GM18861 (cell line): ENCODE data around the gene DHX15.

Experiments
- ATAC-seq: cut with Tn5 transposase; IDR thresholded peaks from one replicate; pipeline ENCODE4 v1.9.1; 2021; ENCODE audit not compliant: unreplicated experiment

The DHX15 gene

DNA sequence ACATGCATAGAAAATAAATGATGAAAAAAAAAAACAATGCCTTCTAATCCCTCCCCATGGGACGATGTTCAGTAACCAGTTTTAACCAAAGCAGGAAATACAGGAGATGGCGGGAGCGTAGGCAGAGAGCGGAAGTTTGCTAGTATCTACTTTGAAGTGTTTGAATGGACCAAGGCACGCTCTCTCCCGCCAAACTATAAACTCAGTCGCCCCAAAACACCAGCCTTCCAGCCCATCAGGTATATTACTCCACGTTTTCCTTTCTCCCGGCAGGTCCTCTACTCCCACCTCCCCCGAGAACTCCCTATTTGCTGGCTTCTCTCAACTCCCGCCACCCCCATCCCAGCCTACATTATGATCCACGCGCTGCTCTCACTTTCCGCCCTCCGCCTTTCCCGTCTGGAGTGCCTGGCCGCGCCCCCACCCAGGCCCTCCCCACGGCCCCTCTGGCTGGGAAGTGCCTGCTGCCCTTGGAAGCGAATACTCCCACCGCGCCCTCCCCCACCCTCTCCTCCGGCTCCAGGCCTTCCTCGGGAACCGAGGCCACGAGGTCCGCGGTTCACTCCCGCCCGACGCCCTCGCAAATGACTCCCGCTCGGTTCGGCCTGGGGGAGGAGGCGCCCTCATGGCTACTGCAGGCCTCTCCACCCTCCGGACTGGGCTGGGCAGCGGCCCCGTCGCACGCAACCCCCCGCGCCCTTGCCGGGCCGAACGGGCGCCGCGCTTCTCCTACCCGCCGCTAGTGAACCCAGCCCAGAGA is 723 bp downstream of the DHX15 start:
- ATAC-seq: no peak

- no peak for ATAC-seq
These were observed 2.0 kb downstream of the DHX15 start for GRCh38 chr4:24582235-24582832.

DNA sequence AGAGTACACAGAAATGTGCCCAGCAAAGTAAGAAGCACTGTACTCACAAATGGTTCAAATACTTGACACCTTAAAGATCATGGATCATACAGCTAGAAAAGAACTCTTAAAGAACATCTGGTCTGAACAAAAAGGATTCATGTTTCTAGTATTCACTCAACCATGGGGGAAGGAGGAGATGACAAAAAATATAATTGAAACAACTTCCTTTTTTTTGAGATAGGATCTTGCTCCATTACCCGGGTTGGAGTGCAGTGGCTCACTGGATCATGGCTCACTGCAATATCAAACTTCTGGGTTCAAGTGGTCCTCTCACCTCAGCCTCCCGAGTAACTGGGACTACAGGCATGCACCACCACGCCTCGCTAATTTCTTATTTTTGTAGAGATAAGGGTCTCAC is 6.0 kb downstream of the DHX15 start:
- ATAC-seq: no peak

GRCh38 chr4:24576276-24576675 is 8.1 kb downstream of the DHX15 start:
- no peak for ATAC-seq

DNA sequence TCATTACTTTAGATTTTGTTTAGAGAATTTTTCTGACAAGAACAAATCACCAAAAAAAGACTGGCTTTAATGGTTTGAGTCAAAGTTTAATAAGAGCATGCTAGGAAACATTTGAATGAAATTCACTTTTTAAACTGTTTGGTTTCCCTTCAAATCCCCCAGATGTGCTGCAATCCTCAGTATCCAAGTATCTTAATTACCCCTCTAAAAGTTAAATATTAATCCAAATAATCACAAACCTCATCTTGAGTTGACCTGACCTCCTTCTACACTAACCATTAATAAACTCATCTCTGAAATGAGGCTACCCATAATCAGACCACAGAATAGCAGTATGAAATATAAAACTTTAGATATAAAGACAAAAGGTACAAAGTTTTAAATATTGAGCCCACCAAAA is 10.1 kb downstream of the DHX15 start:
- no peak for ATAC-seq

GRCh38 chr4:24573582-24573981 is 10.8 kb downstream of the DHX15 start:
- ATAC-seq: no peak

DNA sequence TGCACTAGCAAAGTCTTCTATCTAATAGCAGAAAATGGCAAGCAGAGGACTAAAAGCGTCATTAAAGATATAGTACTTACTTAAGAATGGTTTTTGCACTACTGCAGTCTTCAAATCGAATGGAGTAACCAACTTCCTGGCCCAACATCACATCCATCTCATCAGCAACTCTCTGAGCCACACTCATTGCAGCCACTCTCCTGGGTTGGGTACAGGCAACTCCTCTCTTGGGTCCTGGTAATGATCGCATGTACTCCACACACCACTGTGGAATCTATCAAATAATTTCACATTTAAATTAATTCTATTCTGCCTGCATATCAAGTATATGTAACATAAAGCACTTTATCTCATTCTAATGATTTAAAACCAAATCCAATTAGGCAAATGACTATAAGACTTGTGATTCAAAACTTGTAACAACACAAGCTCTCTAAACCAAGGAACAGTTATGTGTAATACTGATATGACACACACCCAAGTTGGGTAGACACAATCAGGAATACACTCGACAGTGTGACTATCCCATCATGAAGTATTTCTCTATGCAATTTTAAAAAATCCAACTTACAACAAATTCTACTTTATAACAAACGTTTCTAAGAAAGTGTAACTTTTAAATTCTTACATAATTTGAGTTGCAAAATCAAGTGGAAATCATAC is 13.6 kb downstream of the DHX15 start:
- no peak for ATAC-seq

- no peak for ATAC-seq
These were observed 14.2 kb downstream of the DHX15 start for GRCh38 chr4:24570172-24570571.

- ATAC-seq: no peak
These were observed 14.7 kb downstream of the DHX15 start for GRCh38 chr4:24569662-24570061.

- ATAC-seq: no peak
These were observed 15.9 kb downstream of the DHX15 start for GRCh38 chr4:24568425-24568824.

DNA sequence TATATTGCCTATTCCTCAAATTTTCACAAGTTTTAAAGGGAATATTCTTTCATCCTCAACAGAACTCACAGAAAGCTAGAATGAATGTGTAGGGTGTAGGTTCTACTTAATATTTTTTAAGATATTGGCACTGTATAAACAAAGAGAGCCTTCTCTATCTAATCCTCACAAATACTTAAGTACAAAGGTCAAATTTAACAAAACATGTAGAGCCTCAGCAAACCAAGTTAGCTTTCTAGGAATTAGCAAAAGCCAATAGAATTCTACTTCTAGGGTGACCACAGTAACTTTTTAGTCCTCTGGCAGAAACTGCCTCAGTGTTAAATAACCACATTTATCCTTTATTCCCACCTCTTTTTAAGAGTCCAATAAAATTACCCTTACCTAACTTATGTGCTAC is 19.3 kb downstream of the DHX15 start:
- no peak for ATAC-seq

GRCh38 chr4:24564488-24564887 is 19.9 kb downstream of the DHX15 start:
- no peak for ATAC-seq

DNA sequence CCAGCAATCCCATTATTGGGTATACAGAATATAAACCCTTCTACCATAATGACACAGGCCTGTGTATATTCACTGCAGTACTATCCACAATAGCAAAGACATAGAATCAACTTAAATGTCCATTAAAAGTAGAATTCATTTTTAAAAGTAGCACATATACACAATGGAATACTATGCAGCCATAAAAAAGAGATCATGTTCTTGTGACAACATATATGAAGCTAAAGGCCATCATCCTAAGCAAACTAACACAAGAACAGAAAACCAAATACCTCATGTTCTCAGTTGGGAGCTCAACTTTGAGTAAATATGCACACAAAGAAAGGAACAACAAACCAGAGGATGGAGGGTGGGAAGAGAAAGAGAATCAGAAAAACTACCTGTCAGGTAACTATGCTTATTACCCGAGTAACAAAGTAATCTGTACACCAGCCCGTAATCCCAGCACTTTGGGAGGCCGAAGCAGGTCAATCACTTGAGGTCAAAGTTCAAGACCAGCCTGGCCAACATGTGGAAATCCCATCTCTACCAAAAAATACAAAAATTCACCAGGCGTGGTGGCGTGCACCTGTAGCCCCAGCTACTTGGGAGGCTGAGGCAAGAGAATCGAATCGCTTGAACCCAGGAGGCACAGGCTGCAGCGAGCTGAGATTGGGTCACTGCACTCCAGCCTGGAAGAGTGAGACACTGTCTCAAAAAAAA is 22.8 kb downstream of the DHX15 start:
- no peak for ATAC-seq

- ATAC-seq: no peak
These were observed 23.4 kb downstream of the DHX15 start for GRCh38 chr4:24560868-24561368.

DNA sequence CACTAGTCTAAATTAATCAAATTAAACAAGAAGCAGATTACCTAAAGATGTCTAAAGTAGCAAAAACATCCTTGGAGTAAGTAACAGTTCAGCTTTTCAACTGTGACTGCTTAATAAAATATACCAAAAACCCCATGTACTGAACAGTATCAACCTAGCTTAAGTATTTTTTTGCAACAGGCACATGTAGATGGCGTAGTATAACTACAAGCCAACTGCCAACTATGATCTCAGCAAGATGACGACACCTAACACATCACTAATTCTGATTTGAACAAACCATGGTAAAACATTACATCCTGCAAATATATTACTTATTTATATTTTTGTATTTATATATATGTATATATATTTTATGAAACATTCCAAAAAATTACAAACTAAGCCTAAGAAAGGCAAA is 24.5 kb downstream of the DHX15 start:
- no peak for ATAC-seq

- no peak for ATAC-seq
These were observed 25.1 kb downstream of the DHX15 start for GRCh38 chr4:24559032-24559821.

DNA sequence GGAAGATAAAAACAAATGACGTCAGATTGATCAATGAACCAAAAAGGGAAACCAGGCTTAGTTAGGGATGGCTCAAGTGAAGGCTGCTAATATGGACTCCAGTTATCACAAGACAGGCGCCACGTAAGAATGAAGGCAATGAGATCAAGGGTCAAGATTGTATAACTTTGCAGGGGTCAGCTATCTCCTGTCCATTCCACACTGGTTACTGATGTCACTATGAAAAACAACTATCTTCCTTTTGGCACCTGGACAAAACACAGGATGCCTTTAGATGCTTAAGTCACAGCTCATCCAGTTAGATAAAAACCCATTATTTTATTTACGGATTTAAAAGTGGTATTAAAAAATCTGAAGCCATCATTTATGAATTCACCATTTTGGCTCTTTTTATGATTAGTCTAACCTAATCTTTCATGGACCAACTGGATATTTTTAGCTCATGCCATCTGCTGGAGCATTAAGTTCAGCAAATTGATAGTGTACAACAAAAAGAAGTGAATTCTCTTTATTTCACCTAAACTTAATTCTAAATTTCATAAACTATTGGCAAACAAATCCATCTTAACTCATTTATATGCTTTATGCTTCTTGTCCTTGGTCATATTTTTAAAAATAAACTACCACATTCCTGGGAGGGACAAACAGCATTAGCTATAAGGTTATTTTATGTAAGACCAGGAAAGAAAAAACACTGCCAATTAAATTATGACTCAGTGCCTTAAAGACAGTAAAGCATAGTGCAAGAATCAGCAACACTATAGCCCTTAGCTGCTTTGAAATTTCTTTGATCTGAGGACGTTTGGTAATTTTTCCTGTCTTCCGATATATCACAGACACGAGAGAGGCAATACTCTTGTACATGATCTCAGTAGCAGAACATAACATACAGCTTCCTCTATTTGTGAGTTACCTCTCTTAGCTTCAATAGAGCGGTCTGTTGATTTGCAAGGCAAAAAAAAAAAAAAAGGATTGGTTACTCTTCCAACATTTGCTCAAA is 27.0 kb downstream of the DHX15 start:
- no peak for ATAC-seq

DNA sequence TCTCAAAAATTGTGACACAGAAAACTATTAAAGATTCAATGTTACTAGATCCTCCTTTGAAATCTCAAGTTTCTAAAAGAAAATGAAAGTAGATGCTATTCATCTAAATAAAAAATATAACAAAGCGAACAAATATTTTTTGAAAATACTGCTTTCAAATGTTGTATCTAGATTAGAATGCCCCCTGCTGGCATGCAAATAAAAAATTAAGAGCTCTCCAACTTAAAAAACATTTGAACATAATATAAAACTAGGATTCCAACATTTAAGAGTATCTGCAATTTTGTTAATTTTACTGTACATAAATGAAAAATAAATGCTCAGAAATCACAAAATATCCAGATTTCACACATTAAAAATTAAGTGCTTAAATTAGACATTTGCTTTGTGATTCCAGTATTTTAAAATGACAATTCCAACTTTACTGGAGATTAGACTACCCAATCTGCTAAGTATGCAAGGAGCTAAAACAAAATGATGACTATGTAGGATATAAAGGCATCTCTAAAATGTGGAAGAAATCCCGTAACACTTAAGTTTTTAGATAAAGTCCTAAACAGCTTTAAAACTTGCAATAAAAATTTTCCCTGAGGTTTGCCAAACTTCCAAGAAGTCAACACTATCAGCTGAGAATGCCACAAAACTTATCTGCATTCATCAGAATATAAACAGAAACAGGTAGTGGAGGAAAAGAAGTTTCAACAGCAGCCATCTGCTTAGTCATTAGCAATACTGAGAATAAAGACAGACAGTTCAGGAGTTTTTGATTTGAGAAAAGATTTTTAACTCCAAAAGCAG is 32.7 kb downstream of the DHX15 start:
- ATAC-seq: no peak
